DMS114 treated with DMSO at 0.1 percent for 48 hours (cell line): ENCODE data around the gene PDZD7.
A peak's percentile ranks its signal among the peaks of the same experiment; 100 is the strongest.

Experiments
- DNase-seq: peaks from one replicate; lab custom pipeline; 2025; ENCODE audit not compliant: unreplicated experiment; lab: John Stamatoyannopoulos, UW

Gene PDZD7

DNA sequence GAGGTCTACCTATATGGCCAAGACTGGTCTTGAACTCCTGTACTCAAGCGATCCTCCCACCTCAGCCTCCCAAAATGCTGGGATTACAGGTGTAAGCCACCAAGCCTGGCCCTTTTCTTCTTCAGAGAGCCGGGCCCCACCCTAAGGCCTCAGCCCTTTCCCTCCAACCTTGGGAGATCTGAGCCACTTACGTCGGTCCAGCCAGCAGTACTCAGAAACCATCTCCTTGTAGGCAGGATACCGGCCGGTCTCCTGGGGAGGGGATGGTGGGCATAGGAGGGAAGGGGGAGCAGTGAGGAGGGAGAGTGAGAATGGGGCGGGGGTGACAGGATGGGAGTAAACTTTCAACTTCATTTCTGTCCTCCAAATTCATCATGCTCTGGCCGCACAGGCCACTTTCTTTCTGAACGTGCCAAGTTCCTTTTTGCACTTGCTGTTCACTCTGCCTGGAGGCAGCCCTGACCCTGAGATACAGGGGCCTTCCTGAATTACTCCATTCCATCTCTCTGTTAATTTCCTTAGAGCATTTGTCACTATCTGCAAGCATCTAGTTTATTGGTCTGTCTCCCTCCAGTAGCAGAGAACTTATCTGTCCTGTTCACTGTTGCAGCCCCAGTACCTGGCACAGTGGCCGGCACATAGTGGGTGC is 10.4 kb downstream of the PDZD7 start:
- DNase-seq, result no peak

GRCh38 chr10:101019440-101019703 is 11.6 kb downstream of the PDZD7 start:
- DNase-seq, result no peak

DNA sequence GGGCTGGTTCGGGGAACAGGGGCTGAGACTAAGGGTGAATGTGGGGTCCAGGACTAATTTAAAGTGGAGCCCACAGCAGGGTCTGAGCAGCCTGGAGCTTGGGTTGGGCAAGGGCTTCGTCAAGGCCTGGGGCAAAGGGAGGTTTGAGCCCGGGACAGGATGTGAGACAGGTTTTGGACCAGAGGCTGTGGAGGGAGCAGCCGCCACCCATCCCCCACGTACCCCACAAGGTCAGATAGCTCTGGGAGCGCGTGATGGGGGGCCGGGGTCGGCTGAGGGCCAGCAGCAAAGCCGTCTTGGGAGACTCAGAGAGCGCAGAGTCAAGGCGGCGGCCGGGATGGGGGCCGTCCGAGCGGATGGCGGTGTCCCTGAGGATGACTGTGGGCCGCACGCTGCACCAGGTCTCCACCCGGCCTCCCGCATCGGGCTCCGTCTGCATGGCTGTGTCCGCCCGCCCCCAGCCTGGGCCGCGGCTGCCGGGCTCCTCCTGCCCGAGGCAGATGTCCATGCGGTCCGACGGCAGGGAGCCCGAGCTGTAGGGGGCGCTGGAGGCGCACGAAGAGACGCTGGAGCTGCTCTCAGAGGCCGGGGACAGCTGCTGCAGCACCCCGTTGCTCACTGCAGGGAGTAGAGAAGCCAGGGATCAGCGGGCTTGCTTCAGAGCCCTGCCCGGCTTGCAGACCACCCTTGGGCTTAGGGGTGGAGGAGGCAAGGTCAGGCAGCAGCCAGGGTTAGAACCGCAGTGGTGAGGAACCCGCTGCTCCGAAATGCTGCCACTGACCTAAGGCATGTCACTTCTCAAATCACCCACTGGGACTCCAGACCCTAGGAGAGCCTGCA is 12.1 kb downstream of the PDZD7 start:
- peak; percentile 37 for DNase-seq

DNA sequence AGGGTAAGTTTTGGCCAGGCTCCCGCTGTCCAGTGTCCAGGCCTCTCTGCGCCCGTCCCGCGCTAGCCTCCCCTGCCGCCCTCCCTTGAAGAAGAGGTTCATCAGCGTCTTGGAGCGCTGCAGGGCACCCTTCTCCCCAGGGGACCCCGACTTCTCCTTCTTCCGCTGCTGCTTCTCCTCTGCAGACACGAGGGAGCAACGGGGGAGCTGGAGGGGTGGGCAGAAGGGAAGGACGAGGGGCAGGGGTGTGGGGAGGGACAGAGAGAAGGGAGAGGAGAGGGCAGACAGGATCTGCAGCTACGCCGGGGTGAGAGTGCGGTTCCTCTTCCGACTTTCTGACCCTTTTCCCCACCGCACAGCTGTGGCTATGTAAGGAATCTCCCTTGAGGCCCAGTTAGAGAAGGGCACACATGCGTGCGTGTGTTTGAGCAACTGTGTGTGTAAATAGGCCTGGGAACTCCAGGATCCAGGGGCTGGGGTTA is 12.8 kb downstream of the PDZD7 start:
- no peak for DNase-seq

DNA sequence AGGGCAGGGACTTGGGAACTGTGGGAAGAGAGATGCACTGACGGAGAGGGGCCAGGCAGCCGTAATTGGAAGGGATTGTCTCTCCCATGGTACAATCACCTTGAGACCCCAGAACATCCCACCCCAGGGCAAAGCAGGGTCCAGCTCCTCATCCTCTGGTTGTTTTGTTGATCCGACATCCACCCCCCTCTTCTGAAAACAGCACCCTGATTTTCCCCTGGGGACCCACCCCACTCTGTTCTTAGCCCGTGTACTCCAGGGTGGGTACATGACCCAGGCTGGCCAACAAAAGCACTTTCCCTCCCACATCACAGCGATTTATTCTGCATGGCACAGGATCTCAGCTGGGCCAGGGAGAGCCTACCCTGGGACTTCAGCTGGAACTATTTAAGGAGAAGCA is 14.1 kb downstream of the PDZD7 start:
- no peak for DNase-seq

DNA sequence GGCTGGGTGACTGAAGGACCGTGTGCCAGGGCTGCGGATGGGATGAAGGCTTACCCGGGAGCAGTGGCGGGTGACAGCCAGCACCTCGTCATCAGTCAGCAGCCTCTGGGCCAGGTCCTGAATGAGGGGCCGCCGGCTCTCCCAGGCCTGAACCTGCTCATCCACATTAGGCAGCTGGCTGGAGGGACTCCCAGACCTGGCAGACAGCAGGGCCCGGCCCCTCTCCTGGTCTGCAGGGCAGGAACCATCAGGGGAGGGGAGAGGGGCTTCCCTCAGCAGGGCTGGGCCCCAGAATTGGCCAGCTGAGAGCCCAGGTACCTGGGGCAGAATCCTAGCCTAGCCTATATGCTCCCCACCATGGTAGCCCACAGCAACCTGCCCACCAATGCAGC is 15.4 kb downstream of the PDZD7 start:
- DNase-seq, result no peak

DNA sequence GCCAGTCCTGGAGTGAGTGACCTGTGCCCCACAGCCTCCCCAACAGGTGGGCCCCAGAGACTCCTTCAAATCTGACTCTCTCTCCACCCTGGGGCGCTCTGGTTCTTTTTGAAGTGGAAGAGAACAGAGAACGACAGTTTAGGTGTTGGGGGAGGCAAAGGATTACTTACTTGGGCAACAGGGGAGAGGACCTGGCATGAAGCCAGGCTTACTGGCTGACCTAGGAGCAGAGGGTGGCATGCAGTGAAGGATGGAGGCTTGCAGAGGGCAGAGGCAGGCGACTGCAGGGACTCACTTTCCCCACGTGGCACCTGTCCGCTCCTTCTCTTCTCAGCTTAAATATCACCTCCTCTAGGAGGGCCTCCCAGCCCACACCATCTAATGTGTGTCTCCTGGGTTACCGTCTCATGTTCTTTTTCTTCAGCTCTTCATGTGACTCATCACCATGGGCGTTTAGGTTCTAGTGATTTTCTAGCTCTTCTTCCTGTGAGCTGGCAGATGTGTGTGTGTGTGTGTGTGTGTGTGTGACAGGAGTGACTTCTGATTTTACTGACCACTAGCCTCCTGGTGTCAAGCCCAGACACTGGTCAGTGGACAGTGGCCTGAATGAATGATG is 15.9 kb downstream of the PDZD7 start:
- DNase-seq, result no peak

DNA sequence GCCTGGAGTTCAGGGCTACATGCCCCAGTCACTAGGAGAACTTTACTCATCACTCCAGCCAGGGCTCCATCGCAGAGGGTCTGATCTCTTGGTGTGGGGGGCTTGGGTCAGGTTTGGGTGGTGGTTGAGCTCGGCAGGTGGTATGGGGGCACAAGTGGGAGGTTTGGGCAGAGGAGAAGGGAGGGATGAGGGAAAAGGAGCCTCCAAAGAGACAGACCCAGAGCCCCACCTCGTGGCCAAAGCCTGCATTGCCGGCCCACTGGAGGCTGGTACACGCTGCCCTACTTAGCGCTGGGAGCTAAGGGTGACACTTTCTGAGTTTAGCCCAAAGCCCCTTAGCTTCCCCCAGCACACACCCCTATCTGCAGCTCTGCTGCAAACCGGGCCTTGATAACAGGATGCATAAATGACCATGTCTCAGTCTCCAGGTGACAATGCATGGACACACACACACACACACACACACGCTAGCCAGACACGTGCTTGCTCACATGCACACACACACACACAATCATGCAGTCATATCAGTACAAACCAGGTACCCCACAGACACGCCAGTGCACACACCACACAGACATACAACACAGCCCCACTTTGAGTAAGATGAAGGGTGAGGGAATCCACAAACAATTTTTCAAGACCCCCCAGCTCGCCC is 16.6 kb downstream of the PDZD7 start:
- peak; percentile 54 for DNase-seq

DNA sequence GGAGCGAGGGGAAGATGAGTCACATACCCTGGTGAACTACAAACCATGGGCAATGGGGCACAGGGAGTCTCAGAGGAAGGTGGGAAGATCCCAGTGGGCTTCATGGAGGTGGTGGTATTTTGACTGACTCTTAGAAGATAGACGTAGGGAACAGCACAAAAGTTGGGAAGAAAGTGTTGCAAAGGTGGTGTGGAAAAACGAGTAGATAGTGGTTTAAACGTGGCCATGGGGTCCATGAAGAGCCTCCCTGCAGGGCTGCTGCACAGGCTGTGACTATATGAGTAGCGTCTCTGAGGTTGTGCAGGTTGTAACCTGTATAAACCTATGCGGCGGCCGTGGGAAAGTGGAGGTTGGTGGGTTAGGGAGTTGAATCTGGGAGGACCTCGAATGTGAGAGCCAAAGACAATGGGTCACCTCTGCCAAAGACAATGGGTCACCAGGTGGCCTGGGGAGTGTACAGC is 17.5 kb downstream of the PDZD7 start:
- DNase-seq, result no peak

DNA sequence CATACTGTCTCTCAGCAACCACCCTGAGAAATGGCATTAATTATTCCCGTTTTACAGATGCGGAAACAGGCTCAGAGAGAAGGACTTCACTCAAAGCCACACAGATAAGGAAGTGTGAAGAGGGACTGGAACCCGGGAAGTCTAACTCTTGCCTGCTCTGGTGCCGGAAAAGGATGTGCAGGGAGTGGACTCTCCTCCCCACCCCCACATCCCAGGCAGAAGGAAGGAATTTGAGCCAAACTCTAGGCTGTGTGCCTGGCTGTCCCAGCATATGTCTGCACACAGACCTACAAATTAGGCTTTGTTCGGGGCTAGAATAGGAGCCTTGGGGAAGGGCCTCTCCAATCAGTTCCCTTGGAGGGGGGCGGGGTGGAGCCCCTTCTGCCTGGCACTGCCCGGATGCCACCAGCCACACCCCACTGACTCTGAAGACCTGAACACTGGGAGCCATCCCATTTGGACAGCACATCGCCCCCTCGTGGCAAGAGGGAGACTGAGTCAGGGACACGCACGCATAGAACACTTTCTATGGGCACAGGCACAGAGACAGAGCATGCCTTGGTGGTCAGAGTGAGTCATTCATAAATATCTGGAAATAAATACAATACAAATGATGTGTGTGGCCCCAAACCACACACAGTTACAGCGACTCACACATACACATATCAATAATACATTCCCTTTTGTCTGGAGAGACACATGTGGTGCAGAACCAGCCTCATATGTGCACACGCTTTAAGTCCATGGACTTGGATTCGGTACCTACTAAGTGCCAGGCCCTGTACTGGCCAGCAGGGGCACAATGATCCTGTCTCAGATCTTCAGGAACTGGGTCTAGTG is 18.2 kb downstream of the PDZD7 start:
- DNase-seq, result peak; percentile 87

GRCh38 chr10:101011517-101012423 is 19.2 kb downstream of the PDZD7 start:
- DNase-seq, result peak; percentile 69

DNA sequence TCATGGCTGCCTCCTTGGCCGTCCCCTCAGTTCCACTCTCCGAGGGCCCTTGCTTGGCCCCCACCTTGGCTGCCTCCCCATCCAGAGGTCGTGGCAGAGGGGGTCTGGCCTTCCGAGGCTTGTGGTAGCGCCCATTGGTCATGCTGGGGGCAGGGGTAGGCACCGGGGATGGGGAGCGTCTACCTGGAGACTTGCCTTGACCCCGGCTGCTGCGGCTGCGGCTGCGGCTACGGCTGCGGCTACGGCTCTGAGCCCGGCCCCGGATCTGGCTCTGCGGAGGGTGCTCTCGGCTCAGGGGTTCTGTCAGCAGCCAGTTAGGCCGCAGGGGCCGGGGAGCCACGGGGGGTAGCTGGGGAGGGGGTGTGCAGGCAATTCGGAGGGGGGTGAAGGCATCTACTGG is 20.6 kb downstream of the PDZD7 start:
- DNase-seq, result no peak

- no peak for DNase-seq
Measured at GRCh38 chr10:101008823-101009423, 22.0 kb downstream of the PDZD7 start.

DNA sequence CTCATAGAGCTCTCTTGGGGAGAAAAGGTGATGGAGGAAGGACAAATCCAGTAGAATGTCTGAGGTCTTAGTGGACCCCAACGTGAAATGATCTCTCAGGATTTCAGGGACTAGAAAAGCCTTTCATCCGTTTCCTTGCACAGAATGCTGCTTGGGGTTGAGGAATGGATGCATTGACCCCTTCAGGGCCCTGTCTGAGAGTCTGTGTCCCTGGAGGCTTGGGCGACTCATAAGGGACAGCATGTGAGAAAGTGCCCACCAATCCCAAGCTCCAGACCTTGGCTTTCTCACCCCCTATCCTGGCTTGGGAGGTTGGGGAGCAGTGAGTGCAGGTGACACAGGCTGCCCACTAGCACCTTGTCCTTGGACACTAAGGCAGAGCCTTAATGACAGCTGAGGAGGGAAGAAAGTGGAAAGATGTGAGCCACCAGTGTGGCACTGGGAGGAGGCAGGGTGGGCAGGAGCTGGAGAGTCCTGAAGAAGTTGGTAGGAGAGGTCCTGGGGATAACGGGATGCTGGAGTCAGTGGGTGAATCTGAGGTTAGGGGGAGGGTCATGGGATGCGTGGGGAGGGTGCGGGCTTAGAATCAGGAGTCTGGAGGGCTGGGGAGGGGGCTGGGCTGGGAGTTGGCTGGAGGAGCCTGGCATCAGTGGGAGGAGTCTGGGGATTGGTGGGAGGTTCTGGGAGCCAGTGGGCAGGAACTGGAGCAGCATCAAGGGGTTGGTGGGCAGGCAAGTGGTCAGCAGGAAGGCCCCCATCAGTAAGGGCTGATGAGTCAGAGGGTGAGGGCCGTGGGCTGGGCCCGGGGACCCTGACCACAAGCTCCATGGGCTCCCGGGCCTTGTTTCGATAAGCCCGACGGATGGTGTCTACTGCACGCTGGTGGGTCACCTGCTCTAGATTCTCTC is 22.8 kb downstream of the PDZD7 start:
- no peak for DNase-seq

GRCh38 chr10:101007099-101007711 is 23.7 kb downstream of the PDZD7 start:
- DNase-seq, result no peak

DNA sequence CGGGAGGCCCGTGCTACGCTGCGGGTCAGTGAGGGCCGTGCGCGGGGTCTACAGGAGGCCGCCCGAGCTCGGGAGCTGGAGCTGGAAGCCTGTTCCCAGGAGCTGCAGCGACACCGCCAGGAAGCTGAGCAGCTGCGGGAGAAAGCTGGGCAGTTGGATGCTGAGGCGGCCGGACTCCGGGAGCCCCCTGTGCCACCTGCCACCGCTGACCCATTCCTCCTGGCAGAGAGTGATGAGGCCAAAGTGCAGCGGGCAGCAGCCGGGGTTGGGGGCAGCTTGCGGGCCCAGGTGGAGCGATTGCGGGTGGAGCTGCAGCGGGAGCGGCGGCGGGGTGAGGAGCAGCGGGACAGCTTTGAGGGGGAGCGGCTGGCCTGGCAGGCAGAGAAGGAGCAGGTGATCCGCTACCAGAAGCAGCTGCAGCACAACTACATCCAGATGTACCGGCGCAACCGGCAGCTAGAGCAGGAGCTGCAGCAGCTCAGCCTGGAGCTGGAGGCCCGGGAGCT is 24.3 kb downstream of the PDZD7 start:
- DNase-seq, result no peak

DNA sequence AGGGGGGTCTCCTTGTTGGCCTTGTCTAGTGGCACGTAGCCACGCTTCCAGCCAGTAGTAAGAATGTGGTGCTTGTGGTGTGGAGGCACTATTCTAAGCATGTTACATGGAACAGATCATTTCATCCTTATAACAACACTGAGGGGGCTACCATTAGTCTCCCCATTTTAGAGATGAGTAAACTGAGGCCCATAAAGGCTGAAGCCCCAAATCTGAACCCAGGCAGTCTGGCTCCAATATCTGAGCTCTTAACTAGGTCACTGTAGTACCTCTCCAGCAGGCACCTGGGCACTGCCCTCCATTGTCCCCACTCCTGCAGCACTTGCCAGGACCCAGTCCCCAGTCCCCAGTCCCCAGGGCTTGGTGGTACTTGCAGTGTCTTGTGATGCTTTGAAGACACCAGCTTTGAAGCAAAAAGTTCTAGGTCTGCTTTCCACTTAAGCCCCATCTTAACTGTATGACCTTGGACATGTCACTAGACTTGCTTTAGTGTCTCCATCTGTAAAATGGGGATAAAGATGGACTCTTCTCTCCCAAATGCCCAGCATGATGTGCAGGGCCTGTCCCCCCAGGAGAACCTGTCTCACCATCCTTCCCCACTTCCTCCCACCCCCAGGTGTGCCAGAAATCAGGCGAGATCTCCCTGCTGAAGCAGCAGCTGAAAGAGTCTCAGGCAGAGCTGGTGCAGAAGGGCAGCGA is 24.9 kb downstream of the PDZD7 start:
- DNase-seq, result no peak
